Fibroblast of the aortic adventitia (primary cell): Measurements from ENCODE around the gene DHX29. TPM values are rescaled to one million over a fixed set of nuclear protein-coding genes. Genes with fewer than 3 reads are reported as not detected.

Experiments used
- DNase-seq: peaks from one replicate; pipeline ENCODE4 v3.0.0-alpha.2; 2010; ENCODE audit warnings: low read depth
- H3K4me3 ChIP-seq: 2 replicates; pipeline ENCODE4 v1.5.1; 2011; ENCODE audit warnings: low read depth, mild to moderate bottlenecking, control low read depth, low read length, moderate library complexity
- CTCF ChIP-seq: IDR thresholded peaks from 2 replicates; pipeline ENCODE4 v1.5.1; 2011; ENCODE audit warnings: mild to moderate bottlenecking, low read length, control low read depth, inconsistent platforms; ENCODE audit not compliant: insufficient read depth
- total RNA-seq: library from RNA; depleted of rRNA; stranded (reverse); fragments of >200 nt; gene quantifications from 2 replicates; pipeline ENCODE4 v1.2.3, GENCODE V29; 2012; ENCODE audit warnings: low replicate concordance

Gene DHX29
- total RNA-seq, 1 donor: 53.4 TPM

- no peak for TF ChIP-seq CTCF
- no peak overlapping the region for H3K4me3 ChIP-seq
- DNase-seq: no peak
Measured at GRCh38 chr5:55222985-55223811, 84.3 kb downstream of the DHX29 start.

- H3K4me3 ChIP-seq: no peak overlapping the region
- TF ChIP-seq CTCF: no peak
Measured at GRCh38 chr5:55222092-55222984, 85.2 kb downstream of the DHX29 start.

GRCh38 chr5:55220433-55221185 is 86.9 kb downstream of the DHX29 start:
- DNase-seq: no peak
- H3K4me3 ChIP-seq: peak overlapping the region; percentile 33
- no peak for TF ChIP-seq CTCF

More at GRCh38 chr5:55222092-55222984, 85.2 kb downstream of the DHX29 start:
- no peak for DNase-seq

GRCh38 chr5:55219770-55220169 is 87.7 kb downstream of the DHX29 start:
- no peak overlapping the region for H3K4me3 ChIP-seq
- DNase-seq: no peak
- no peak for TF ChIP-seq CTCF

GRCh38 chr5:55218967-55219366 is 88.5 kb downstream of the DHX29 start:
- H3K4me3 ChIP-seq: no peak overlapping the region
- DNase-seq: no peak
- no peak for TF ChIP-seq CTCF

DNA sequence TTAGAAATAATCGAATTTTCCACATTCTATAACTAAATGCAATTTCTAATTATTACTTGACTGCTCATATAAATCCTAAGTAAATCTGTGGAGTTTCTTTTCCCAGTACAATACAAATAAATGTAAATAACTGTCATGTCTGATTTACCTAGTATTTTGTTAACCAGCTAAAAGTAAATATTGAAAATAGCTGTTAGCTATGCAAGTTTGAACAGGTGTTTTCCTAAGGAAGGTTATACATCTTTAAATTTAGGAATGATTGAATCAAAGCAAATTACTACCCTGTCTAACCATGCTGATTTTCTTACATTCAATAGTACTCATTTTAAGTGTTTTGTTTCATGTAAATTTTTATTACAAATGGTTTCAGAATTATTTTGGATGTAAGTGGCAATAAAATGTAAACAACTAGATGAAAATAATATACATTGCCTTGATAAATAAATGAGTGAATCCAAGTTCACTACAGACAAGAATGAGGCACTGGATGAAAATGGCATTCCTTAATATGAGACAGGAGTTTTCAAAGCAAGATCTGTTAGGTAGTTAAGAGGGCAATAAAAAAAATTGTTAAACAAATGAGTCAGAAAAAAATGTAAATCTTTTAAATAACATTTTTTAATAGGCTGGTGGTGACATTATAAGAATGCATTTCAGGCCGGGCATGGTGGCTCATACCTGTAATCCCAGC is 96.2 kb downstream of the DHX29 start:
- no peak for TF ChIP-seq CTCF
- no peak for DNase-seq
- no peak overlapping the region for H3K4me3 ChIP-seq
